HG03108 (cell line): Measurements from ENCODE around the gene SLIT3.
"Not testable (repeated sequence)": the region's sequence is repeated elsewhere in the genome, so short reads cannot be mapped to it uniquely, and the experiment has no call there.

Experiments
- ATAC-seq: cut with Tn5 transposase; IDR thresholded peaks from one replicate; pipeline ENCODE4 v1.9.1; 2021; ENCODE audit warnings: moderate library complexity; ENCODE audit not compliant: unreplicated experiment

SLIT3 gene

GRCh38 chr5:169223595-169223953, 77.4 kb downstream of the SLIT3 start:
- no peak for ATAC-seq

GRCh38 chr5:169222934-169223594, 77.9 kb downstream of the SLIT3 start:
- no peak for ATAC-seq

DNA sequence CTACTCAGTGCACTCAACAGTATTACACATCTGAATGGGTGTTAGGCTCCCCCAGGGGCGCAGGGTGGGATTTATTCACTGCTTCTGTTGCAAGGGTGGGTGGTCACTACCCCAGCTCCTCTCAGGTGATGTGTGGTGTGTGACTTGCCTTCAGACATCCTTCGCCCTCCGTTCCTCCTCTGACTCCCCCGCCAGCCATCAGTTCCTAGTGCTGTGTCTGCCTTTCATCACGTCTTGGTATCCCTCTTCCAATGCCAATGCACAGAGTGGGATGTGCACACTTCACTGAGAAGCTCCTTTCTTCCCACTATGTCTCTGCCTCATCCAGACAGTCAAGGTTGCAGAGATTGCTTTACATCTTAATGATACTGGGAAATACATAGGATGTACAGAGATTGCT, 79.4 kb downstream of the SLIT3 start:
- ATAC-seq = no peak

DNA sequence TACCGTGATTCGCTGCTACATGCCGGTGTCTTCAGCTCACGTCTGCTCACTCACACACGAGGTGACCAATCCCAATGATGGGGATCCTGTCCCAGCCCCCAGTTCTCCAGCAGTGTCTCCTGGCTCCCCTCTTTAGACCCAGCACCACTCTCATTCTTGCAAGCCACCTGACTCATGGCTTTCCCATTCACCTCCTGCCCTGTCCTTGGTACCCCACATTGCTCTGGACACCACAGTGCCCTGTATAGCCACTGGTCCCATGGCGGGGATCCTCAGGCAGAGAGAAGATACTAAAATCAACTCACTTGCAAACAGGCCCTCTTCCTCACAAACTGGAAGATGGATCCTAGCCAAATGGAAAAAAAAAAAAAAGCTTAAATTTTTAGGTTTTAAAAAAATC, 81.0 kb downstream of the SLIT3 start:
- ATAC-seq = no peak

DNA sequence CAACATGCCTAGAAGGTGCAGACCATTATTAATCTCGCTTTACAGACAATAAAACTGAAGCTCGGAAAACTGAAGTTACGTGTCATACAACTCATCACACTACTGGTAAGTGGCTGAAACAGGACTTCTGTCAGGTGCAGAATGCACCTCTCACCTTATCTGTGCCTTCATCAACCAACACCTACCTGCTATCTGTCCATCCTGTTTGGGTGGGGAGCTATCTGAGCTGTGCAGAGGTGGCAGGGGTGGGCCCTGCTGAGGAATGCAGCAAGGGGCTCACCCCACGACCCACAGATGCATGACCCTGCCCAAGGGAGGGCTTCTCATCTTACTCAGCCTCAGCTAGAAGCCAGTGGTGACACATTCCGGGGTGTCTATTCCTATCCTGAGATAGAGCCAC, 81.6 kb downstream of the SLIT3 start:
- ATAC-seq = no peak

GRCh38 chr5:169218861-169219260, 82.1 kb downstream of the SLIT3 start:
- ATAC-seq = no peak

DNA sequence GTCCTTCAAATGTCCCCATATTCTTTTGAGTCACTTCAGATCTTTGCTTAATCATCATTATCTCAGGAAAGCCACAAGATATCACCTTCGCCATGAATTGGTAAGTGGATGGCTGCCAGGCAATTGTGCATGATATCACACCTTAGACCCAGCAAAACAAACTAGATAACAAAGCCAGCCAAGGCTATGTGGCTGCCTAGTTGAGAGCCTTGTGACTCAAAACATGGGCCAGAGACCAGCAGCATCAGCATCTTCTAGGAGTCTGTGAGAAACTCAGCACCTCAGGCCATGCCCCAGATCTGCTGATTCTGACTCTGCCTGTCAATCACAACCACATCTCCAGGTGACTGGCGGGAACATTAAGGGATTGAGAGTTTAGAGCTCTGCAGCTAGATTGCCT, 82.8 kb downstream of the SLIT3 start:
- no peak for ATAC-seq

GRCh38 chr5:169216866-169217265, 84.1 kb downstream of the SLIT3 start:
- no peak for ATAC-seq

DNA sequence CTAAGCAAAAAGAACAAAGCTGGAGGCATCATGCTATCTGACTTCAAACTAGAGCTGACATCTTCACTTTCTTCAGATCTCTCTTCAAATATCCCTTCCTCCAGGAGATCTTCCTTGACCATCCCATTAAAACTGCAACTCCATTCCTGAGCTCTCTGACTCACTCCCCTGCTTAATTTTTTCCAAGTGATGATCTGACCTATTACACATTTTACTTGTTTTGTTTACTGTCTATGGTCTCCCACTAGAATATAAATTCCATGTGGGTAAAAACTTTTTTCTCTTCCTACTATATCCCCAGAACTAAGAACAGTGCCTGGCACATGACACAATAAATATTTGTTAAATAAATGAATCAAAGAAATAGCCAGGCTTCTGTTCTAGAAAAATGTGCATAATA, 87.5 kb downstream of the SLIT3 start:
- ATAC-seq = no peak

GRCh38 chr5:169211761-169212160, 89.2 kb downstream of the SLIT3 start:
- not testable (repeated sequence) for ATAC-seq

DNA sequence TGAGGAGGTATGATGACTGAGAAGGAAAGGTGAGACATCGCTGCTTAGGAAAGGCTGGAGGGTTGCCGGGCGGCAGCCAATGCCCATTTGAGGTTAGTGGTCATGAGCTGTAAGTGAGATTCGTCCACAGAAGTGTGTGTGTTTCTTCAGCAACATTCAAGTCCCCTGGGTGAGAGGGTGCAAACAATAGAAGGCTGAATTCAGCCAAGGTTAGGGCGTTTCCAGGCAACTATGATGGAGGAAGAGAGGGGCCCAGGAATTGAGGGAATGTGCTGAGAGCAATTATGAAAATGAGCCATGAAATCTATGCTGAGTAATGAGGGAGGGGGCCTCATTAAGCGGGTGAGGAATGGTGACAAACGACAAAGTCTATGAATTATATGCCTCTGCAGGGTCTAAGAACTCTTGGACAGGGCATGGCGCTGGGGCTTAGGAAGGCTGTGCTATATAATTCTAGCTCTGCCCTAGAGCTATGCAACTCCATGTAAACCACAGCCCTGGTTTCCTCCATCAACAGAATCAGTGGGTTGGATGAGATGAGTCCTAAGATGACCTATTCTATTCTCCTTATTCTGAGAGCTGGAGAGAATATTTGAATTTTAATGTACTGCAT, 96.0 kb downstream of the SLIT3 start:
- ATAC-seq = no peak

DNA sequence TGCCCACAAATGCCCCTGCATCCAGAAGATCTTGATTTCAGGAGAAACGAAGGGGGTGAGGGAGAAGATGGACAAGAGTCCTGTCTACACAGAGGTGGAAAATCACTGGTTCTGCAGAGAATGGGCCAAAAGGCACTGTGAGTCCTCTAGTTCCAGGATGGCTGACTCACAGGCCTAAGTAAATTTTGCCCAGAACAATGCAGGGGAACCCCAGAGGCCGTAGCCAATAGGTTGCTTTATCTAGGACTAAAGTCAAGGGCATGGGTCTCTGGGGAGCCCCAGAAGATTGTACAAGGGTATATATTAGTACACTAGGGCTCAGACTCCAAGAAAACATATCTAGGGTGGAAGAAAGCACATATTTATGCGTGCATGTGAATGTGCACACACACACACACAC, 98.0 kb downstream of the SLIT3 start:
- no peak for ATAC-seq

DNA sequence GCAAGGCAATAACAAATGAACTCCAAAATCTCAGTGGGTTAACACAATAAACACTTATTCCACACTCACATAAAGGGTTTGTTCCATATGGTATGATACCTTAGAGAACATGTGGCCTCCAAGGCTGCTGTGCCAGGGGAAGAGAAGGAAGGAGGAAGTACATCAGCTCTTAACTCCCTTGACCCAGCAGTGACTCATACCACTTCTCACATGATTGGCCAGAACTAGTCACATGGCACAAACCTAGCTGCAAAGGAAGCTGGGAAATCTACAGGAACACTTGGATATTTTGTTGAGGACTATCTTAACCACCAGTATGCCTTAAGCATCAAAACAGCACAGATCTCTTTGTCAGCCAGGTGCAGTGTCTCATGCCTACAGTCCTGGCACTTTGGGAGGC, 99.3 kb downstream of the SLIT3 start:
- ATAC-seq = no peak

GRCh38 chr5:169200125-169200778, 100.7 kb downstream of the SLIT3 start:
- no peak for ATAC-seq

- ATAC-seq = no peak
These were observed 103.6 kb downstream of the SLIT3 start for GRCh38 chr5:169197343-169197742.

DNA sequence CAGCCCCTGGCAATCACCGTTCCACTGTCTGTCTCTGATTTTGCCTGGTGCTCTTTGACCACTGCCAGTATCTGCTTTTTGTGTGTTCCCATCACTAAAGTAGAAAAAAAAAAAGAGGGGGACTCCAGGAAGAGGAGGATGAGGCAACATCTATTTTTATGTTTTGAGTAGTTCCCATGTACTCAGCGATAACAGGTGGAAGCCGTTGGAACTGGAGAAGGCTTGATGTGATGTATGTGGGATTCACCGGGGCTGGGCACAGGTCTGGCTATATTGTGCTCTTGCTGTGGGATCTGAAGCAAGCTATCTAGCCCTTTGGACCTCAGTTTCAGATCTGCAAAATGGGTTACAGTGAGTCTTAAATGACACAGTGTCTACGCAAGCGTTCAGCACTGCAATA, 104.9 kb downstream of the SLIT3 start:
- no peak for ATAC-seq

- ATAC-seq = no peak
These were observed 105.3 kb downstream of the SLIT3 start for GRCh38 chr5:169195601-169196000.

DNA sequence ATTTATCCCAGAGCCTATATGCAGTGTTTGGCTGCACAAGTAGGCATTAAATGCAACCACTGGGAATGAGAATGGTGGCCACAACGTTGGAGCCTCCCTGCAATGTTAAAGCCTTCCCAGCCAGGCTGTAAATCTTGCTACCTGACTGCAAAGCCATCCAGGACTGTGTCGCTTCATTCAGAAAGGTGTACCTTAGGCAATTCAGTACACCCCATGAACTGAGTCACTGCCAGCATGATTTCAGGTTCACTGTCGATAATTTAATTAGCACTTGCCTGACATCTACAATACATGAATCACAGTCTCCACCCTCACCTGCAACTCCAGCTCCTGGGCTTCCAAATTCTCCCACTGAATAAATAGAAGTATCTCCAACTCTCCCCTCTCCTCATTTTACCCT, 108.4 kb downstream of the SLIT3 start:
- no peak for ATAC-seq

DNA sequence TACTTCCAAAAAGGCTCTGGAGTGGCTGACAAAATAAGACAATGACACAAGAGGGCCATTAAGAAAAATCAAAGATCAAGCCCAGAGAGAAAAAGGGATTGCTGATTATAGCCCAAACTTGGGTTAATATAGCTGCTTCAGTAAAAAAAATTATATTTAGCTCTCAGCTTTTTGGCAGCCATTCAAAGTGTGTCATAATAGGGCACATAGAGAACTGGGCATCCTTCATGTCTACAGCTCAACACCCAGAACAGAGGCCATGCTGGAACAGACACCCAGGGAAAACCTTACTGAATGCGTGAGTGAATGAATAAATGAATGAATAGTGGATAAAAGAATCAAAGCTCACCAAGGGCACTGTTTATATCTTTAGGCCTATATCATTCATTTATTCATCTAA, 110.1 kb downstream of the SLIT3 start:
- no peak for ATAC-seq

DNA sequence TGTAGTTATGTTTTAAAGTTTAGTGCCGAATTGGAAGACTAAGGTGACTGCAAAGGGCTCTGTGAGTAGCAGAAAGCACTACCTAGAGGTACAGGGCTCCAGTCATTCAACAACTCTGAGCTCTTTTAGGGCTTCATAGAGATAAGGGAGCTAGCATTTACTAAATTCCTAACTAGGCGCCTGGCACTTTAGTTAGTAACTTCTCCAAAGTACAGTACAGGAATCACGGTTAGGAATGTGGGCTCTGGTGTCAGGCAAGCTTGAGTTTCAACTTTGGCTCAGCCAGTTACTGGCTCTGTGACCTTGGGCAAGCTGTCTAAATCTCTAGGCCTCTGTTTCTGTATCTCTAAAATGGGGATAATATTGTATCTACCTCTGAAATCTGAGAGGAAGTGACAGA, 115.3 kb downstream of the SLIT3 start:
- ATAC-seq = no peak

DNA sequence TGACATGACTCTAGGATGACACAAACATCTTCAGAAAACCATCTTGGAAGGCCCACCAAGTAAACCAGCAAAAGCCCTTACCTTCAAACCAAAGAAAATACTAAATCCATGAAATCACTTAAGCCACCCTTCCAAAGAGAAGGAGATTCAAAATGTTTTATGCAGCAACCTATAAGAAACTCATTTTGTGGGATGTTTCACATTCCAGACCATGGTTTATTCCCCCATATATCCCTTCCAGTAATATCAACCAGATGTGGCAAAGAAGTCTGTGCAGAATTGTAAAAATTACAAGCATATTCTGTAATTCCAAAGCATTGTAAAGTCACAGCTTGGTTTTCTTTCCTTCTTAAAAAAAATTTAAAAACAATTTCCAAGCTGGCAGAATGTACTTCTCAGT, 117.4 kb downstream of the SLIT3 start:
- no peak for ATAC-seq

- ATAC-seq = no peak
These were observed 118.1 kb downstream of the SLIT3 start for GRCh38 chr5:169182797-169183196.

- no peak for ATAC-seq
These were observed 119.1 kb downstream of the SLIT3 start for GRCh38 chr5:169181814-169182213.
